H54 (cell line): ENCODE measurements around the gene NPBWR2.

Experiments used
- DNase-seq: peaks from one replicate; pipeline ENCODE4 v3.0.0; 2011; ENCODE audit warnings: low spot score, mixed read lengths; ENCODE audit not compliant: insufficient read length
- FAIRE-seq: peaks from 3 replicates; lab custom pipeline; 2011; peaks lifted over from hg19 to GRCh38; lab: Jason Lieb, UNC
- POLR2A ChIP-seq: IDR thresholded peaks from 2 replicates; pipeline ENCODE4 v1.6.1; 2011; ENCODE audit warnings: low read depth, mild to moderate bottlenecking, low read length

NPBWR2 gene

DNA sequence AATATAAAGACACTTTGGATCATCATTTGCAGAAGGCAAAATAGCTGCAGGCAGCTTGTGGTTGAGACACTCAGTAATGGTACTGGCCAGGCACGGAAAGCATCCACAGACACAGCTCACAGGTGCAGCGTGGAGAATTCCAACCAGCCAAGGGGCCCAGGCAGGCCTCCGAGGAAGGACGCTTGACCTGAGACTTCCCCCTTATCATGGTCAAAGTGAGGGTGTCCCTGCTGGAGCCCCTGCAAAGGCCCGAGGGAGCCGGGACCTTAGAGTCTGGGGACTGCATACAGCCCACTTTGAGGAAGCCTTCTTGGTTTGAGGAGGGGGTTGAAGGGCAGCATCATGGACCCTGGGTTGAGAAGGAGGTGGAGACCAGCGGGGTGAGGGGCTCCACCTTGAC, 41.8 kb upstream of the NPBWR2 start:
- FAIRE-seq = no peak
- TF ChIP-seq POLR2A = no peak
- no peak for DNase-seq

DNA sequence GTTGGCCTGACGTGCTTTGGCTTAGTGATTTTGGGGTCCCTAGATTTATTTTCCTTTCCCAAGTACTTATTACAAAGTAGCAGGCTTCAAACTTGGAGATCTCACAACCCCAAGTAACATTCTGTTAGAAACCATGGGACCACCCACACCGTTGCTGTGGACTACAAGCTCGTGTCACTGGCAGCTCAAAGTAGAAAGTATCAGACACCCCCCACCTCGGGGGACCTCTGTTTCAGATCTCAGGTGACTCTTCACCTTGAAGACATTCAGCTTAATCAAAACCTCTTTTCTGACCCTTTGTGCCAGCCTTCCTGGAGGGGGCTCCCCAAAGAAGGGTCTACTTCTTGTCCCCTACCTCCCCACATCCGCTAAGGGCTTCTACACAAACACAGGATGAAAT, 41.2 kb upstream of the NPBWR2 start:
- no peak for TF ChIP-seq POLR2A
- DNase-seq (no peak), FAIRE-seq (no peak)

DNA sequence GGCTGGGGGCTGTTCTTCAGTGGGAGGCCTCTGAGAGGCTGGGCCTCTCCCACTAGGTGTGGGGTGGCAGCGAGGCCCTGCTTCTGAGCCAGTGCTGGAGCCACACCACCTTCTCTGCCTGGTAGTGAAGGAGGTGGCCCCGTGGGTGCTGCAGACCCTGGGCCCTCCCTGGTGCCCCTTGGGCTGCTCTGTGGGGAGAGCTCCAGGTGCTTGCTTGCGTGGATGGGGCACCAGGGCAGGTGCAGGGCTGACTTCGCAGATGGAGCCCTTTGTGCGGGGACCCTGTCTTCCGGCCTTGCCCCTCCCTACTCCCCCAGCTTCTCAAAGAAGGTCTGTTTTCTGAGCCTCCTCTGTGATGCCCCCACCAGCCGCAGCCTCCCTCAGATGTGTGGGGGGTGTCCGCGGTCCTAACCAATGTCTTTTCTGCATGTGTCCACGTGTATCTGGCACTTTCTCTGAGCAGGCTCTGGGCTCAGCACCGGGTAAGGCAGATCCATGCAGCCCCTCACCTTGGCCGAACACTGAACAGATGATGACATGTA, 39.6 kb upstream of the NPBWR2 start:
- no peak for FAIRE-seq
- DNase-seq = no peak

DNA sequence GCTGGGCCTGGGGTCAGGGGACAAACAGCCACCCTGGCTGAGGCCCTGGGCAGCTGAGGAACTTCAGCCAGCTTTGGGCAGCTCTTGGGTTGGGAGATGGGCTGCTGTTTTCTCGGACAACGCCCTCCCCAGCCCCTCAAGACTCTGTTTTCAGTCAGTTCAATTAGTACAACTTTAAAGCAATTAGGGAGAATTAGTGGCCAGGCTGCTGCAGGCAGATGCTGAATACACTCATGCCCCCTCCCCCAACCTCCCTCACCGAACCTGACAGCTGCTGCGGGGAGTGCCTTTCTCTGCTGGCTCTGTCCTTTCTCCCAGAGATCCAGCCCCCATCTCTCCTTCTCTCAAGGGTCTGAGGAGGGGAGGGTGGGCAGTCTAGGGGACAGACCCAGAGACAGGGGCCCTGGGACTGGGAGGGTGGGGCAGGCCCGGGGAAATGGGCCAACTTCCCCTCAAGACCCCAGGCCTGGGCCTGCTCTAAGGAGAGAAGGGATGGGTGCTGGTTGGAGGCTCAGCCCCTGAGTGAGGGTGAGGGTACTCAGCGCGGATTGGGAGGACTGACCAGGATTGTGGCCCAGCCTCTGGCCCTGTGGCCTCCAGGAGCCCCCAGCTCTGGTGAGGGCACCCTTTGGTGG, 39.1 kb upstream of the NPBWR2 start:
- no peak for TF ChIP-seq POLR2A
- FAIRE-seq (no peak), DNase-seq (no peak)

More for the DNA sequence above, 39.6 kb upstream of the NPBWR2 start:
- no peak for TF ChIP-seq POLR2A

DNA sequence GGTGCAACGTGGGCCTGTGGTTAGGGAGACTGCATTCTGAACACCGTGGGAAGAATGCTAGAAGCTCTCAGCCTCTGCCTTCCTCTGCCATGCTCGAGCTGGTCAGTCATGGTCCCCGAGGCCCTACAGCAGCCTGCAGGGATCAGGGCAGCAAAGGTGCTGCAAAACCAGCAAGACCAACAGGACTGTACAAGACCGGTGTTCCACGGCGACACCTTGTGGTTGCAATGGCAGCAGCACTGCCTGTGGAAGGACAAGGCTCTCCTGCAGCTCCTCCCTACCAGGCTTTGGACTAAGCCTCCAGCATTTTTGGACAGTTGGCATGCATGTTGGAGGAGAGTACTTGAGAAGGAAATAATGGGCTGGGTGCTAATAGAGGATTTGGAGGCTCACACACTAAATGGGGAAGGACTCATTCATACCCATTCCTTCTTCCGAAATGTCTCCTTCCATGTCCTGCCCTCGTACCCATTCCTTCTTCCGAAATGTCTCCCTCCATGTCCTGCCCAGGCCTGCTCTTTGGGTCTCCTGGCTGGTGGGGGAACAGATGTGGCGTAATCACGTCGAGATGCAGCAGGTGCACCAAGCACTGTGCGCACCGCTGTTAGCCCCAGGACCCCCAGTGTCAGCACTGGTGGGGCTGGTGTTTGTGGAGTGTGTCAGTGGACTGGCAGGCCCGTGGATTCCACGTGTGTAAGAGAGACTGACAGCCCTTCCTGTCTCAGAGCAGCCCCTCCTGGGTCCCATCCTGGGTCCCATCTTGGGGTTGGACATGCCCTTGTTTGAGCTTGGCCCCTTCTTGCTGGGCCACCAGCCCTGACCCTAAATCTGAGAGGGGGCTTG, 38.3 kb upstream of the NPBWR2 start:
- no peak for DNase-seq
- no peak for FAIRE-seq
- no peak for TF ChIP-seq POLR2A

DNA sequence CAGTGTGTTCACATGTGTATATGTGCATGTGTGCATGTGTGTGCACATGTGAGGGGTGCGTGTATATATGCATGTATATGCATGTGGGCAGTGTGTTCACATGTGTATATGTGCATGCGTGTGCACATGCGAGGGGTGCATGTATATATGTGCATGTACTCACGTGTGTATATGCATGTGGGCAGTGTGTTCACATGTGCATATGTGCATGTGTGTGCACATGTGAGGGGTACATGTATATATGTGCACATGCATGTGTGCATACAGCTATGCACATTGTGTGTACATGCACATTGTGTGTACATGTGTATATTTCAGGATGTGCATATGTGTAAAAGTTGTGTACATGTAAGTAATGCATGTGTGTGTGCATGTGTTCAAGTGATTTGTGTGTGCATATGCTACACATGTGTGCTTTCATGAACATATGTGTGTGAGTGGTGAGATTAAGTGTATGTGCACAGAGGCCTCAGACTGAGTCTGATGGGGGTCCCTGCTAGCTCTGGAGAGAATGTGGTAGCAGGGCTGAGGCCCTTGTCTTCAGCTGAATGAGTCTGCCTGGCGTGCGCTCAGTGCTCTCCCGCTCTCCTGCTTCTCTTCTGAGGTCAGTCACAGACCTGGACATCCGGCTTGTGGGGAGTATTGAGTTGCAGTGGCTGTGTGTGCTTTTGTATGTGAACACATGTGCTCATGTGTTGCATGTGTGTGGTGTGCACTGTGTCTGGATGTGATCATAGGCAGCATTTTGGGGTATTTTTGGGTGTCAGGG, 37.0 kb upstream of the NPBWR2 start:
- FAIRE-seq = no peak

DNA sequence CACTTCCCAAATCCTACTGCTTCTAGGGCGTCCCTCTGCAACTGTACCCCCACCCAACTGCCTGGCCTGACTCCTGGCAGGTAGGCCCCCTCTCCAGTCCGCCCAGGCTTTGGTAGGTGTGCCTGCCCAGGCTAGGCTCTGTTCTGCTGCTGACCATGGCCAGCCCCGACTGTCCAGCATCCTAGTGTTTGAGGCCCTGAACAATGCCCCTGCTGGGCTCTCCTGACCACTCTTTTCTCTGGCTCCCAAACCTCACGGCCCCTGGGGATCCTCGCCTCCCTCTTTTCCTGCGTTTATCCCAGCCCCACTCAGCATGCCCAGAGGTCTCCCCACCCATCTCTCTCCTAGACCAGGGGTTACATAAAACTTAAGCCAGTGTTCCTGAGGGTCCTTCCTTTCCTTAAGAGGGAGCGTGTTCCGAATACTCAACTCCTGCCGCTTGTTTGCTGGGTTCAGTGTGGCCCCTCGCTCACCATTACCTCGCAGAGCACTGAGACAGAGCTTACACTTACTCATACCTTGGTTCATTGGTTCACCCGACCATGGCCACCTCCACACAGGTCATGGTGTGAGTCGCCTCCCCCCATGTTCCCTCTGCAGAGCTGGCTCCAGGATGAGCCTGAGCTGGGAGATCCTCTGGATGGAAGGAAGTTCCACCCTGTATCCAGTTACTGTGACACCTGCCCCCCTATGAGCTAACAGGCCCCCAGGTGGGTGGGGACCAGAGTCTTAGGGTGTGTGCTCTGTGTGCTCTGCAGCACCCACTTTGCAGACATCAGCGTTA, 35.8 kb upstream of the NPBWR2 start:
- FAIRE-seq (no peak), DNase-seq (no peak)
- TF ChIP-seq POLR2A = no peak

More for the DNA sequence above, 37.0 kb upstream of the NPBWR2 start:
- TF ChIP-seq POLR2A = no peak
- DNase-seq = no peak

DNA sequence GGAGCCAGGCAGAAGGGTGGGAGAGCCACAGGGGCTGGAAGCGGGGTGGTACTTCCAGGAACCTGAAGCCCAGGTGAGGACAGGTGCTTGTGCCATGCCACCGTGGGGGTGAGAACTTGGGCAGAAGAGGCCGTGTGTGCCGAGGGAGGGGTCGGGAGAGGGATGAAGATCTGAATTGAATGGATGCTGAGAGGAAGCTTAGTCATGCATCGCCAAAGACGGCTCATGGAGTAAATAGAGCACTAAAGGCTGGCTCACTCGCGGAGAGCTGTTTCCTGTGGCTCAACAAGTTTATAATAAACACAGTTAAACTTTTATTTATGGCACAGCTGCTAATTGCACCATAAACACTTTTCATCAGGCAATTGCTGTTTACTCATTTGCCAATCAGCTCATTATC, 35.2 kb upstream of the NPBWR2 start:
- no peak for DNase-seq
- TF ChIP-seq POLR2A = no peak
- no peak for FAIRE-seq

DNA sequence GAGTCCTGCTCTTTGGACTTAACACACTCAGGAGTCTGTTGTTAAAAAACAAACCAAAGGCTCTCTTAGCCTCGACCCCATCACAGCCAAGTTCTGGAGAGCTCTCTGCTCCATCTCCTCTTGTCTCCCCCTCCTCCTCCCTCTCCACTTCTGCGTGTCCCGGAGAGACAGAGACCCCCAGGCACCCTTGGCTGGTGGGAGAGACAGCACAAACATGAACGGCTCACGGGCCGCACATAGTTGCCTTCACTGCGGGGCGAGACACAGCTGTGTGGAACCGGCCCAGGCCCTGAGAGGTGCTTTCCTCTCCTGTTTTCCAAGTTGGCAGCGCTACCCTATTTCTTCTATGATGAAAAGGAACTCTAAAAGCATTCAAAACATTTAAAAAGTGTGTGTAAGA, 33.6 kb upstream of the NPBWR2 start:
- DNase-seq (no peak), FAIRE-seq (no peak)
- no peak for TF ChIP-seq POLR2A

DNA sequence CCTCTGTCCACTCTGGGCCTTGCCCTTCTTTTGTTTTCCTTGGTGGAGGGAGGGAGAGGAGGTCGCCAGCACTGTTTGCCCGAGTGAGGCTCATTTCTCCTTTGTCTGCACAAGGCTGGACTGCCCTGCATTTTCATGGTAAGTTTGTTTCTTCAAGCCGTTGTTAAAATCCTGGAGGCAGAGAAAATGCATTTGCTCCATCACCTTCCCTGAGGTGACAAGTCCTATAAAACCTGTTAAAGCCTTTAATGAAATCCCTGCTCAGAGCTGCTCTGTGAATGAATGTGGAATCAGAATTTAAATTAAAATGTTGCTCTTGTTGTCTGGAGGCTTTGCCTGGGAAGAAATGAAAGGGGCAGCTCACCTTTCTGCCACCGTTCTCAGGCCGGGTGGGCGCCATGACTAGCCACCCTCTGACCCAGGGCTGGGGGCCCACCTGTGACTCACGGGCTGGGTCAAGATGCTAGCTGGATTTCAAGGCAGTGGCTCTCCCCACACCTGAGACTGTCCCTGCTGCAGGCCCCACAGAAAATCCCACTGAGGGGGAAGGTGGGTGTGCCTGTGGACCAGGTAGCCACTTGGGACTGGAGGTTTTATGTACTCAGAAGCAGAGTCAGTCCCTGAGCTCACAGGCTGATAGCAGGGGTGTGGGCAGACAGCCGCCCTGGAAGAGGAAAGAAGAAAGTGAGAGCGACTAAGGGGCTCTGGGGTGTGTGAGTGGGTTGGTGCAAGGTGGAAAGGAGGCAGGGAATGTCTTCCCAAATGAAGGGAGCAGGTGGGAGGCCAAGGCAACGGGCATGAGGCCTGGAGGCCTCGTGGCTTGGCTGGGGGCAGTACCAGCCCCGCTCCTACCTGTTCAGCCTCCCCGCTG, 32.9 kb upstream of the NPBWR2 start:
- FAIRE-seq = no peak
- DNase-seq = no peak
- no peak for TF ChIP-seq POLR2A

DNA sequence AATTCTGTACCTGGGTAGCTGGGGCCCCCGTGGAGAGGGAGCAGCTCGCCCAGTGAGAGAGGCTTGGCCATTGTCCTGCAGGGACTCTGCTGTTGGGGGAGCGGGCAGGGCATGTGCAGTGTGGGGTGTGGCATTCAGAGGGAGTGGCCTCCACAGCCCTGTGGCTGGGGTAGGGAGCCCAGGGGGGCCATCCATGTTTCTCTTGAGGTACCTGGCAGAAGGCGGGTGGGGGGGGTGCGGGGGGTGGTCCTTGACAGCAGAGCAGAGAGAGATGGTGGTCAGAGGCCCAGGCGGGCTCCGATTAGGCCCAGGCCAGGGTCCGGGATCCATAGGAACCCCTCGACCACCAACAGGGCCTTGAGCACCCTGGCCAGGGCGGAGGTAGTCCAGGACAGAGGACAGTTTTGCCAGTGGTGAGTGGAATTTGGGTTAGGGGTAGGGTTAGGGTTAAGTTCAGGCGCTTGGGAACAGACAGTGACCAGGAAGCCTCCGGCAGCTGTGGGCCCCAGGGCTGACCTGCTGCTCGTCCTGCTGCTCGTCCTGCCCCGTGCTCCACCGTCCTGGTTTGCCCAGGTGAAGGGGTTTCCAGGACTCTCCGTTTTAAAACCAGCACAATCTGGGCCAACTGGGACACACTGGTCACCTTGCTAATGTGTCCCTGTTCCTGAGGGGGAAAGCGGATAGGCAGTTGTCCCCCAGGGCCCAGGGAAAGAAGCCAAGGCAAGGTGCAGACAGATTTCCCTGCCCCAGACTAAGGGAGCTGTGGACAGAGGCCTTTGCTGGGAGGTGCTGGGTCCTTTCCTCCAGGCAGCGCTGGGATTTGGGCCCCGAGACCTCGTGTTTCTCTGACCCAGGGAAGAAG, 32.1 kb upstream of the NPBWR2 start:
- no peak for TF ChIP-seq POLR2A
- FAIRE-seq (no peak), DNase-seq (no peak)
